Neuronal stem cell (in vitro differentiated cells): ENCODE measurements around the gene IQCF2.

ENCODE experiments used
- DNase-seq: peaks from one replicate; pipeline ENCODE4 v3.0.0-alpha.2; 2013; ENCODE audit warnings: low spot score
- H2AFZ ChIP-seq: one replicate; pipeline ENCODE4 v1.6.1; 2013; ENCODE audit warnings: mild to moderate bottlenecking, low read length, inconsistent platforms
- H2AK5ac ChIP-seq: 2 replicates; pipeline ENCODE4 v1.6.1; 2013; ENCODE audit warnings: low read depth, mild to moderate bottlenecking, inconsistent platforms, low read length, moderate library complexity, mixed read lengths
- H2BK120ac ChIP-seq: 2 replicates; pipeline ENCODE4 v1.6.1; 2013; ENCODE audit warnings: low read depth, mild to moderate bottlenecking, inconsistent platforms, low read length, moderate library complexity, mixed read lengths
- H2BK12ac ChIP-seq: one replicate; pipeline ENCODE4 v1.6.1; 2013; ENCODE audit warnings: low read length, inconsistent platforms
- H2BK15ac ChIP-seq: 2 replicates; pipeline ENCODE4 v1.6.1; 2013; ENCODE audit warnings: mild to moderate bottlenecking, low read length, inconsistent platforms, mixed read lengths
- H2BK5ac ChIP-seq: one replicate; pipeline ENCODE4 v1.6.1; 2013; ENCODE audit warnings: inconsistent platforms, mild to moderate bottlenecking, low read length, moderate library complexity
- H3K14ac ChIP-seq: one replicate; pipeline ENCODE4 v1.6.1; 2013; ENCODE audit warnings: low read length, inconsistent platforms
- H3K18ac ChIP-seq: 2 replicates; pipeline ENCODE4 v1.6.1; 2013; ENCODE audit warnings: low read length, inconsistent platforms
- H3K23ac ChIP-seq: 2 replicates; pipeline ENCODE4 v1.6.1; 2013; ENCODE audit warnings: low read depth, mild to moderate bottlenecking, mixed read lengths, low read length, inconsistent platforms; ENCODE audit not compliant: poor library complexity
- H3K27ac ChIP-seq: replicated peaks from 3 replicates; pipeline ENCODE4 v1.5.1; 2013; ENCODE audit warnings: low read length, inconsistent platforms
- H3K27me3 ChIP-seq, 3 experiments: 2 replicates each; pipeline ENCODE4 v1.6.1; 2013; ENCODE audit warnings: low read length in 3 of 3, mild to moderate bottlenecking in 2 of 3, inconsistent platforms in 1 of 3, low read depth in 1 of 3, mixed read lengths in 1 of 3, moderate library complexity in 1 of 3; ENCODE audit not compliant: control insufficient read depth in 3 of 3, insufficient read depth in 3 of 3
- H3K36me3 ChIP-seq, 2 donors: replicated peaks in 1 of 2; 2 replicates each; pipeline ENCODE4 v1.6.1; 2013; ENCODE audit warnings: low read length in 2 of 2; ENCODE audit not compliant: control insufficient read depth in 2 of 2, insufficient read depth in 2 of 2
- H3K4ac ChIP-seq: 2 replicates; pipeline ENCODE4 v1.6.1; 2013; ENCODE audit warnings: inconsistent platforms, mild to moderate bottlenecking, low read length, moderate library complexity
- H3K4me1 ChIP-seq, 2 donors: 1 replicate in 1 of 2; 2 replicates in 1 of 2; pipeline ENCODE4 v1.6.1; 2013; ENCODE audit warnings: low read length in 2 of 2, low read depth in 1 of 2; ENCODE audit not compliant: control insufficient read depth in 2 of 2, insufficient read depth in 1 of 2
- H3K4me2 ChIP-seq: one replicate; pipeline ENCODE4 v1.6.1; 2013; ENCODE audit warnings: mild to moderate bottlenecking, low read length, inconsistent platforms; ENCODE audit not compliant: insufficient read depth, poor library complexity, severe bottlenecking
- H3K4me3 ChIP-seq, 2 donors: 2 replicates each; pipeline ENCODE4 v1.5.1; 2013; ENCODE audit warnings: low read length in 2 of 2, mild to moderate bottlenecking in 2 of 2, inconsistent platforms in 1 of 2, moderate library complexity in 1 of 2
- H3K79me1 ChIP-seq: one replicate; pipeline ENCODE4 v1.6.1; 2013; ENCODE audit warnings: low read depth, mild to moderate bottlenecking, inconsistent platforms, low read length, moderate library complexity
- H3K9ac ChIP-seq: one replicate; pipeline ENCODE4 v1.6.1; 2013; ENCODE audit warnings: mild to moderate bottlenecking, low read depth, low read length, inconsistent platforms; ENCODE audit not compliant: poor library complexity
- H3K9me3 ChIP-seq, 2 donors: replicated peaks in 1 of 2; 2 replicates each; pipeline versions ENCODE3 to v1.6.1; 2013; ENCODE audit warnings: low read length in 2 of 2, mild to moderate bottlenecking in 2 of 2, inconsistent platforms in 1 of 2, low read depth in 1 of 2, mixed read lengths in 1 of 2, moderate library complexity in 1 of 2; ENCODE audit not compliant: control insufficient read depth in 2 of 2, insufficient read depth in 1 of 2
- H4K8ac ChIP-seq: one replicate; pipeline ENCODE4 v1.6.1; 2013; ENCODE audit warnings: low read depth, mild to moderate bottlenecking, inconsistent platforms, low read length, moderate library complexity
- H4K91ac ChIP-seq: one replicate; pipeline ENCODE4 v1.6.1; 2013; ENCODE audit warnings: low read length, low read depth, mild to moderate bottlenecking, inconsistent platforms; ENCODE audit not compliant: poor library complexity
- WGBS, 2 donors: extraction: QIAGEN DNeasy Blood & Tissue Kit; methylation state at CpG; one replicate each; pipeline ENCODE4 v1.1.7; 2013; ENCODE audit warnings: missing lambda C conversion rate in 2 of 2, mixed read lengths in 1 of 2; ENCODE audit not compliant: insufficient read length in 2 of 2, insufficient replicate concordance in 1 of 2; ENCODE audit errors: extremely low coverage in 2 of 2; 5-methylcytosine and 5-hydroxymethylcytosine counted together

The IQCF2 gene

DNA sequence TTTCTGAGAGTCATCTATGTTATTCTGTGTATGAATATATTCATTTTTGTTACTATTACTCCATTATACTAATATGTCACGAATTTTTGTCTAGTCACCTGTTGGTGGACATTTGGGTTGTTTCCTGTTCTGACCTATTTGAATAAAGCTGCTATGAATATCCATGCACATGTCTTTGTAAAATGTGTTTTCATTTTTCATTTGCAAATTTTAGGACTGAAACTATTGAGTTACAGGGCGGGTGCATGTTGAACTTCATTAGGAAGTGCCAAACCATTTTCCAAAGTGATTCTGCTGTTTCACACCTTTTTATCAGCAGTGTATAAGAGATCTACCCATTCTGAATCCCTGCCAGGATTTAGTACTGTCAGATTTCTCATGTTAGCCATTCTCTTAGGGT, 44.7 kb upstream of the IQCF2 start:
- H2BK15ac ChIP-seq, result no peak overlapping the region
- H3K14ac ChIP-seq, result no peak overlapping the region
- H4K8ac ChIP-seq, result no peak overlapping the region
- no peak overlapping the region for H3K4ac ChIP-seq
- no peaks in the 10 kb centered on the region for H3K36me3 ChIP-seq
- no peak overlapping the region for H2AFZ ChIP-seq
- H2BK5ac ChIP-seq, result no peak overlapping the region
- H3K79me1 ChIP-seq, result no peaks in the 10 kb centered on the region
- H2AK5ac ChIP-seq, result no peak overlapping the region
- no peak overlapping the region for H3K18ac ChIP-seq
- WGBS, 2 donors, result no CpG with 5 or more reads among the region's 2 CpGs
- no peak overlapping the region for H3K23ac ChIP-seq
- H3K9ac ChIP-seq, result no peak overlapping the region
- no peak overlapping the region for H2BK120ac ChIP-seq
- H3K27ac ChIP-seq, result no peak overlapping the region
- peaks cover 0 to 2% of the 10 kb centered on the region in 2 donors for H3K9me3 ChIP-seq
- no peaks in the 10 kb centered on the region for H3K4me1 ChIP-seq
- peaks cover 0 to 30% (median 0%) of the 10 kb centered on the region in 3 experiments for H3K27me3 ChIP-seq
- no peak for DNase-seq
- no peak overlapping the region for H2BK12ac ChIP-seq
- H3K4me3 ChIP-seq, result no peak overlapping the region
- H4K91ac ChIP-seq, result no peak overlapping the region
- no peak overlapping the region for H3K4me2 ChIP-seq

DNA sequence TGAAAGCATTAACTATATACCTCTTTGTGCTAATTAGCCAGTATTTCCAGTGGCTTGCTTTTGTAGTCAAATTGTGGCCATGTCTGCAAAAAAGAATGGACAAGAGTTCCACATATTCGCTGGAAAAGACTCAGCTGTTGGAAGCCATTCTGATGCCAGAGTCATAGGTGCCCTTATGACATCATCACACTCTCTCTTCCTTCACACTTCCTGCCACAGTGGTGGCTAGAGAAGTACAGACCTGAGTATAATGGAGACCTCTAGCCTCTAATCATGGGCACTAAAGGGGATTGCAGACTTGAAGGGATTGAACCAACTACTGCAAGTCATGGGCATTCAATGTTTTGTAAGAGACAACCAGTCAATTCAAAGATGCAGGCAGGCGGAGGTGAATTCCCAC, 44.0 kb upstream of the IQCF2 start:
- peaks cover 0 to 30% (median 0%) of the 10 kb centered on the region in 3 experiments for H3K27me3 ChIP-seq
- no peak overlapping the region for H2BK5ac ChIP-seq
- no peak overlapping the region for H2BK120ac ChIP-seq
- H4K8ac ChIP-seq, result no peak overlapping the region
- H3K4me2 ChIP-seq, result no peak overlapping the region
- H2AFZ ChIP-seq, result no peak overlapping the region
- no peak overlapping the region for H3K14ac ChIP-seq
- no peak overlapping the region for H3K4ac ChIP-seq
- no peaks in the 10 kb centered on the region for H3K79me1 ChIP-seq
- DNase-seq, result no peak
- no peak overlapping the region for H4K91ac ChIP-seq
- H3K23ac ChIP-seq, result no peak overlapping the region
- H3K27ac ChIP-seq, result no peak overlapping the region
- H3K4me1 ChIP-seq, result no peaks in the 10 kb centered on the region
- no peak overlapping the region for H2AK5ac ChIP-seq
- no peak overlapping the region for H2BK12ac ChIP-seq
- H3K4me3 ChIP-seq, result no peak overlapping the region
- H3K18ac ChIP-seq, result no peak overlapping the region
- WGBS, 2 donors, result no CpG with 5 or more reads among the region's 2 CpGs
- H2BK15ac ChIP-seq, result no peak overlapping the region
- no peak overlapping the region for H3K9ac ChIP-seq
- peaks cover 0 to 2% of the 10 kb centered on the region in 2 donors for H3K9me3 ChIP-seq
- no peaks in the 10 kb centered on the region for H3K36me3 ChIP-seq

DNA sequence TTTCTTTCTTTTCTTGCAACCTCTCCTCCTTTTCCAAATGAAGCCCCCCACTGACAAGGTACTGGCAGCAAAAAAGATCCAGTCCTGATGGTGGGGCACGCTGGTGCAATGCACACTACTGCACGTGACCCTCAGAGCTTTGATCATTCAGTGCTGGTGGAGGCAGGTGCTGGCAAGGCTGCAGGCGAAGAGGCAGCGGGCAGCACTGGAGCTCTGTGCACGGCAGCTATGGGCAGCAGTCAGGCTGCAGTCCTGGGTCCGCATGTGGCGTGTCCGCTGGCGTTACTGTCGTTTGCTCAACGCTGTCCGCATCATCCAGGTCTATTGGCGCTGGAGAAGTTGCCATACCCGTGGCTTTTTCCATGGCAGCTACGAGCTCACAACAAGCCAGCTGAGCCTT, 42.3 kb upstream of the IQCF2 start:
- DNase-seq, result no peak
- Histone ChIP-seq H2AFZ (no peak overlapping the region), H4K91ac (no peak overlapping the region), H3K36me3 (no peaks in the 10 kb centered on the region), H3K9me3 (peaks cover 0 to 2% of the 10 kb centered on the region in 2 donors), H3K4ac (peak overlapping the region; percentile 3), H2BK120ac (no peak overlapping the region), H2AK5ac (no peak overlapping the region), H4K8ac (no peak overlapping the region), H3K27ac (no peak overlapping the region), H3K4me2 (no peak overlapping the region), H3K27me3 (peaks cover 0 to 25% (median 0%) of the 10 kb centered on the region in 3 experiments), H3K9ac (no peak overlapping the region), H3K4me3 (no peak overlapping the region), H2BK12ac (no peak overlapping the region), H3K4me1 (no peaks in the 10 kb centered on the region), H2BK5ac (no peak overlapping the region), H3K79me1 (no peaks in the 10 kb centered on the region), H3K14ac (no peak overlapping the region), H2BK15ac (no peak overlapping the region), H3K18ac (no peak overlapping the region), H3K23ac (peak overlapping the region; percentile 1)
- no CpG with 5 or more reads among the region's 15 CpGs for WGBS, 2 donors

DNA sequence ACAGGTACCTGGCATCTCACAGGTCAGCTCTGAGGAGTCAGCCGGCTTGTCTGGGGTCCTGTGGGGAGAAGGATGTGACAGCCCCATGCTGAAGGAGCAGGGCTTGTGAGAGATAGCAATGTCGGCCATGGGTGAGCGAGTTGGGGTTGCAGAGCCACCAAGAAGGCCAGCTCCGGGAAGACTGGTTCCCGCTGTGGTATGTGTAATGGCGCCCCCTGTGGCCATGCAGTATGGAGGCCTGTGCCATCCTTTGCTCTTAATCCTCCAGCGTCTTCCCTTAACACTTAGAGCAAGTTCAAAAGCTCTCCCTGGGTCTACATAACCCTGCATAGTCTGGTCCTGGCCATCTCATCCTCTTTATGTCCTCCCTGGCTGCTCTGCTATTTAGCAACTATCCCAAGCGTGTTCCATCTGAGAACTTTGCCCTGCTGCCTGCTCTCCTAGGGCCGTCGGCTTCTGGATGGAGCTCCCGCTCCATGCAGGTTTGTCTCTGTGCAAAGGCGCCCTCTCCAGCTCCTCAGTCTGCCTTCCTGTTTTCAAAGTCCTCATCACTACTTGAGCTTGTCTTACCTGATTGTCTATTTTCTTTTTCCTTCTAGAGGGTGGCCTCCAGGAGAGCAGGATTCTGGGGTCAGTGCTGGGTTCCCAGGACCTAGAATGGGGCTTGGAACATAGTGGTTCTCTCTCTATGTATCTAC, 41.6 kb upstream of the IQCF2 start:
- no peak overlapping the region for H3K18ac ChIP-seq
- peaks cover 0 to 21% (median 0%) of the 10 kb centered on the region in 3 experiments for H3K27me3 ChIP-seq
- H3K36me3 ChIP-seq, result no peaks in the 10 kb centered on the region
- H3K79me1 ChIP-seq, result no peaks in the 10 kb centered on the region
- no peak overlapping the region for H4K8ac ChIP-seq
- DNase-seq, result no peak
- no peak overlapping the region for H2BK120ac ChIP-seq
- no peak overlapping the region for H3K4me3 ChIP-seq
- H3K9me3 ChIP-seq, result peaks cover 0 to 2% of the 10 kb centered on the region in 2 donors
- no peak overlapping the region for H2BK5ac ChIP-seq
- H3K27ac ChIP-seq, result no peak overlapping the region
- no peak overlapping the region for H3K4me2 ChIP-seq
- no peaks in the 10 kb centered on the region for H3K4me1 ChIP-seq
- H3K9ac ChIP-seq, result no peak overlapping the region
- no peak overlapping the region for H2BK15ac ChIP-seq
- no peak overlapping the region for H3K4ac ChIP-seq
- H2AFZ ChIP-seq, result no peak overlapping the region
- no peak overlapping the region for H3K23ac ChIP-seq
- H2BK12ac ChIP-seq, result no peak overlapping the region
- no peak overlapping the region for H3K14ac ChIP-seq
- no peak overlapping the region for H2AK5ac ChIP-seq
- no CpG with 5 or more reads among the region's 12 CpGs for WGBS, 2 donors
- no peak overlapping the region for H4K91ac ChIP-seq
